ENCODE data around the gene FOXD4L6.
"Not testable (repeated sequence)": the region's sequence is repeated elsewhere in the genome, so short reads cannot be mapped to it uniquely, and the experiment has no call there.

GRCh38 chr9:41128581-41128980 lies at the start of gene FOXD4L6:
- TF ChIP-seq, protein P1, sequence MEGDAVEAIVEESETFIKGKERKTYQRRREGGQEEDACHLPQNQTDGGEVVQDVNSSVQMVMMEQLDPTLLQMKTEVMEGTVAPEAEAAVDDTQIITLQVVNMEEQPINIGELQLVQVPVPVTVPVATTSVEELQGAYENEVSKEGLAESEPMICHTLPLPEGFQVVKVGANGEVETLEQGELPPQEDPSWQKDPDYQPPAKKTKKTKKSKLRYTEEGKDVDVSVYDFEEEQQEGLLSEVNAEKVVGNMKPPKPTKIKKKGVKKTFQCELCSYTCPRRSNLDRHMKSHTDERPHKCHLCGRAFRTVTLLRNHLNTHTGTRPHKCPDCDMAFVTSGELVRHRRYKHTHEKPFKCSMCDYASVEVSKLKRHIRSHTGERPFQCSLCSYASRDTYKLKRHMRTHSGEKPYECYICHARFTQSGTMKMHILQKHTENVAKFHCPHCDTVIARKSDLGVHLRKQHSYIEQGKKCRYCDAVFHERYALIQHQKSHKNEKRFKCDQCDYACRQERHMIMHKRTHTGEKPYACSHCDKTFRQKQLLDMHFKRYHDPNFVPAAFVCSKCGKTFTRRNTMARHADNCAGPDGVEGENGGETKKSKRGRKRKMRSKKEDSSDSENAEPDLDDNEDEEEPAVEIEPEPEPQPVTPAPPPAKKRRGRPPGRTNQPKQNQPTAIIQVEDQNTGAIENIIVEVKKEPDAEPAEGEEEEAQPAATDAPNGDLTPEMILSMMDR (IDR thresholded peaks at IDR 0.05): not testable (repeated sequence)
- not testable (repeated sequence) for TF ChIP-seq EP300 (IDR thresholded peaks at IDR 0.05; ENCODE audit: borderline replicate concordance in 1 of 2, low read depth in 1 of 2, low read length in 1 of 2); CHD2 (IDR thresholded peaks at IDR 0.05; ENCODE audit: low read length, partially characterized antibody); NFIC (IDR thresholded peaks at IDR 0.05; ENCODE audit: borderline replicate concordance); SIN3A (IDR thresholded peaks at IDR 0.05; ENCODE audit: borderline replicate concordance, low read depth, low read length); TAF1 (IDR thresholded peaks at IDR 0.05; ENCODE audit: borderline replicate concordance, low read depth, low read length); TEAD4 (IDR thresholded peaks at IDR 0.05; ENCODE audit: borderline replicate concordance, insufficient read depth); RAD21 (IDR thresholded peaks at IDR 0.05; ENCODE audit: low read length); JUND (IDR thresholded peaks at IDR 0.05)
- TF ChIP-seq, protein P2, sequence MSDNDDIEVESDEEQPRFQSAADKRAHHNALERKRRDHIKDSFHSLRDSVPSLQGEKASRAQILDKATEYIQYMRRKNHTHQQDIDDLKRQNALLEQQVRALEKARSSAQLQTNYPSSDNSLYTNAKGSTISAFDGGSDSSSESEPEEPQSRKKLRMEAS (IDR thresholded peaks at IDR 0.05; ENCODE audit: low read depth): not testable (repeated sequence)

All from SK-N-SH (cell line).